T-helper 1 cell treated with Interleukin-12 subunit alpha and Interleukin-12 subunit beta and Interleukin-4 antibody, amounts not matched to agents 30 μg/mL and 1 μg/mL, for 36 hours (primary cell): ENCODE measurements around the gene BLACAT1.
"Not testable (repeated sequence)": the region's sequence is repeated elsewhere in the genome, so short reads cannot be mapped to it uniquely, and the experiment has no call there.

Experiments used
- H3K27ac Mint-ChIP-seq: one replicate; pipeline ENCODE4 v1.8.0; 2021; ENCODE audit warnings: mild to moderate bottlenecking, mixed read lengths
- H3K27me3 Mint-ChIP-seq: one replicate; pipeline ENCODE4 v1.8.0; 2021; ENCODE audit warnings: low read depth, mixed read lengths
- H3K36me3 Mint-ChIP-seq: one replicate; pipeline ENCODE4 v1.8.0; 2021; ENCODE audit warnings: low read depth, mixed read lengths
- H3K4me1 Mint-ChIP-seq: one replicate; pipeline ENCODE4 v1.8.0; 2021; ENCODE audit warnings: low read depth, mixed read lengths
- H3K4me3 Mint-ChIP-seq: one replicate; pipeline ENCODE4 v1.8.0; 2021; ENCODE audit warnings: mild to moderate bottlenecking, moderate library complexity, mixed read lengths
- H3K9me3 Mint-ChIP-seq: one replicate; pipeline ENCODE4 v1.8.0; 2021; ENCODE audit warnings: mixed read lengths

BLACAT1 gene

GRCh38 chr1:205492774-205493173, 36.9 kb upstream of the BLACAT1 start:
- H3K4me3 Mint-ChIP-seq = no peak overlapping the region
- H3K27ac Mint-ChIP-seq = no peak overlapping the region
- H3K27me3 Mint-ChIP-seq = peaks cover 44% of the 10 kb centered on the region
- H3K4me1 Mint-ChIP-seq = peaks cover 5% of the 10 kb centered on the region
- H3K9me3 Mint-ChIP-seq = no peaks in the 10 kb centered on the region
- H3K36me3 Mint-ChIP-seq = no peaks in the 10 kb centered on the region

- H3K9me3 Mint-ChIP-seq = no peaks in the 10 kb centered on the region
- peaks cover 5% of the 10 kb centered on the region for H3K4me1 Mint-ChIP-seq
- H3K4me3 Mint-ChIP-seq = no peak overlapping the region
- H3K27ac Mint-ChIP-seq = no peak overlapping the region
- no peaks in the 10 kb centered on the region for H3K36me3 Mint-ChIP-seq
- peaks cover 44% of the 10 kb centered on the region for H3K27me3 Mint-ChIP-seq
These were observed 36.4 kb upstream of the BLACAT1 start for GRCh38 chr1:205492201-205492667.

- peaks cover 44% of the 10 kb centered on the region for H3K27me3 Mint-ChIP-seq
- no peak overlapping the region for H3K4me3 Mint-ChIP-seq
- H3K27ac Mint-ChIP-seq = no peak overlapping the region
- no peaks in the 10 kb centered on the region for H3K36me3 Mint-ChIP-seq
- H3K4me1 Mint-ChIP-seq = peaks cover 5% of the 10 kb centered on the region
- H3K9me3 Mint-ChIP-seq = no peaks in the 10 kb centered on the region
These were observed 35.9 kb upstream of the BLACAT1 start for GRCh38 chr1:205491794-205492193.

GRCh38 chr1:205488074-205488723, 32.4 kb upstream of the BLACAT1 start:
- no peaks in the 10 kb centered on the region for H3K9me3 Mint-ChIP-seq
- peaks cover 56% of the 10 kb centered on the region for H3K27me3 Mint-ChIP-seq
- no peak overlapping the region for H3K4me3 Mint-ChIP-seq
- H3K36me3 Mint-ChIP-seq = no peaks in the 10 kb centered on the region
- H3K4me1 Mint-ChIP-seq = peaks cover 7% of the 10 kb centered on the region
- no peak overlapping the region for H3K27ac Mint-ChIP-seq

GRCh38 chr1:205486258-205486657, 30.4 kb upstream of the BLACAT1 start:
- H3K9me3 Mint-ChIP-seq = no peaks in the 10 kb centered on the region
- H3K4me3 Mint-ChIP-seq = no peak overlapping the region
- no peaks in the 10 kb centered on the region for H3K36me3 Mint-ChIP-seq
- peaks cover 11% of the 10 kb centered on the region for H3K4me1 Mint-ChIP-seq
- no peak overlapping the region for H3K27ac Mint-ChIP-seq
- peaks cover 60% of the 10 kb centered on the region for H3K27me3 Mint-ChIP-seq

- no peaks in the 10 kb centered on the region for H3K9me3 Mint-ChIP-seq
- H3K27ac Mint-ChIP-seq = no peak overlapping the region
- H3K27me3 Mint-ChIP-seq = peaks cover 59% of the 10 kb centered on the region
- H3K4me1 Mint-ChIP-seq = peaks cover 18% of the 10 kb centered on the region
- no peak overlapping the region for H3K4me3 Mint-ChIP-seq
- H3K36me3 Mint-ChIP-seq = no peaks in the 10 kb centered on the region
These were observed 29.4 kb upstream of the BLACAT1 start for GRCh38 chr1:205484985-205485967.

GRCh38 chr1:205483372-205483771, 27.5 kb upstream of the BLACAT1 start:
- Mint-ChIP-seq H3K36me3 (no peaks in the 10 kb centered on the region), H3K27ac (no peak overlapping the region)

GRCh38 chr1:205482587-205482986, 26.7 kb upstream of the BLACAT1 start:
- H3K4me3 Mint-ChIP-seq, H3K27ac Mint-ChIP-seq, H3K36me3 Mint-ChIP-seq, H3K9me3 Mint-ChIP-seq: not testable (repeated sequence)
- Mint-ChIP-seq H3K4me1 (peaks cover 23% of the 10 kb centered on the region), H3K27me3 (peaks cover 34% of the 10 kb centered on the region)

More at GRCh38 chr1:205483372-205483771, 27.5 kb upstream of the BLACAT1 start:
- Mint-ChIP-seq H3K27me3 (peaks cover 41% of the 10 kb centered on the region), H3K9me3 (no peaks in the 10 kb centered on the region), H3K4me1 (peaks cover 24% of the 10 kb centered on the region), H3K4me3 (no peak overlapping the region)

- Mint-ChIP-seq H3K27ac (peak overlapping the region; percentile 79), H3K4me1 (peaks cover 23% of the 10 kb centered on the region)
These were observed 25.8 kb upstream of the BLACAT1 start for GRCh38 chr1:205481629-205482151.

GRCh38 chr1:205481218-205481617, 25.4 kb upstream of the BLACAT1 start:
- Mint-ChIP-seq H3K4me1 (peaks cover 23% of the 10 kb centered on the region), H3K27me3 (peaks cover 34% of the 10 kb centered on the region), H3K36me3 (no peaks in the 10 kb centered on the region), H3K9me3 (peaks cover 6% of the 10 kb centered on the region), H3K27ac (peak overlapping the region; percentile 79), H3K4me3 (peak overlapping the region; percentile 44)

More at GRCh38 chr1:205481629-205482151, 25.8 kb upstream of the BLACAT1 start:
- Mint-ChIP-seq H3K27me3 (peaks cover 34% of the 10 kb centered on the region), H3K9me3 (peaks cover 2% of the 10 kb centered on the region), H3K36me3 (no peaks in the 10 kb centered on the region), H3K4me3 (peak overlapping the region; percentile 2)

GRCh38 chr1:205480349-205480985, 24.6 kb upstream of the BLACAT1 start:
- H3K4me1 Mint-ChIP-seq = peaks cover 23% of the 10 kb centered on the region

GRCh38 chr1:205478985-205479384, 23.1 kb upstream of the BLACAT1 start:
- H3K9me3 Mint-ChIP-seq = peaks cover 23% of the 10 kb centered on the region
- not testable (repeated sequence) for H3K27ac Mint-ChIP-seq, H3K4me3 Mint-ChIP-seq, H3K36me3 Mint-ChIP-seq
- peaks cover 26% of the 10 kb centered on the region for H3K27me3 Mint-ChIP-seq
- peaks cover 23% of the 10 kb centered on the region for H3K4me1 Mint-ChIP-seq

More at GRCh38 chr1:205480349-205480985, 24.6 kb upstream of the BLACAT1 start:
- Mint-ChIP-seq H3K9me3 (peaks cover 13% of the 10 kb centered on the region), H3K27me3 (peaks cover 31% of the 10 kb centered on the region), H3K27ac (peak overlapping the region; percentile 81), H3K4me3 (peak overlapping the region; percentile 23), H3K36me3 (peaks cover 2% of the 10 kb centered on the region)

GRCh38 chr1:205477759-205478247, 22.0 kb upstream of the BLACAT1 start:
- peaks cover 23% of the 10 kb centered on the region for H3K9me3 Mint-ChIP-seq
- H3K36me3 Mint-ChIP-seq = peaks cover 9% of the 10 kb centered on the region
- no peak overlapping the region for H3K4me3 Mint-ChIP-seq
- peaks cover 25% of the 10 kb centered on the region for H3K27me3 Mint-ChIP-seq
- H3K27ac Mint-ChIP-seq = no peak overlapping the region
- peaks cover 21% of the 10 kb centered on the region for H3K4me1 Mint-ChIP-seq
